Left renal cortex interstitium (tissue), 4 donors: ENCODE measurements around the gene SLC13A2. TPM values are rescaled to one million over a fixed set of nuclear protein-coding genes. Genes with fewer than 3 reads are reported as not detected.

ENCODE experiments used
- DNase-seq, 4 donors: peaks; one replicate each; pipeline ENCODE4 v3.0.0-alpha.2; 2013; ENCODE audit warnings: low read depth in 4 of 4, low spot score in 2 of 4, missing footprints in 1 of 4
- polyA plus RNA-seq, 4 donors: library from polyadenylated mRNA; unstranded; fragments of 120-200 nt; gene quantifications; one replicate each; pipeline ENCODE4 v1.2.1, GENCODE V29; 2013; ENCODE audit not compliant: insufficient read length in 4 of 4

The SLC13A2 gene
- polyA plus RNA-seq, 4 donors = 6.0 to 19.3 (median 14.6) TPM

GRCh38 chr17:28532050-28532960 is 58.9 kb downstream of the SLC13A2 start:
- DNase-seq = no peak

- DNase-seq = no peak
Observed at GRCh38 chr17:28533091-28533807, 59.8 kb downstream of the SLC13A2 start.

- no peak for DNase-seq
Observed at GRCh38 chr17:28534740-28535375, 61.4 kb downstream of the SLC13A2 start.

- DNase-seq = no peak
Observed at GRCh38 chr17:28536532-28537218, 63.2 kb downstream of the SLC13A2 start.

- no peak for DNase-seq
Observed at GRCh38 chr17:28537219-28537610, 63.8 kb downstream of the SLC13A2 start.

- no peak for DNase-seq
Observed at GRCh38 chr17:28538296-28538895, 65.0 kb downstream of the SLC13A2 start.

GRCh38 chr17:28540231-28540630 is 66.8 kb downstream of the SLC13A2 start:
- no peak for DNase-seq

GRCh38 chr17:28541439-28541838 is 68.0 kb downstream of the SLC13A2 start:
- DNase-seq = no peak

GRCh38 chr17:28544402-28545140 is 71.1 kb downstream of the SLC13A2 start:
- DNase-seq = no peak

- no peak for DNase-seq
Observed at GRCh38 chr17:28545141-28545503, 71.7 kb downstream of the SLC13A2 start.

- no peak for DNase-seq
Observed at GRCh38 chr17:28545787-28546415, 72.5 kb downstream of the SLC13A2 start.

- DNase-seq = no peak
Observed at GRCh38 chr17:28547096-28547622, 73.7 kb downstream of the SLC13A2 start.

Other genes with a start within 250 kb of the SLC13A2 start
- 10 to 100 TPM; 49.6 to 55.8 (median 51.5) TPM for gene TMEM97, start 154.4 kb upstream of the SLC13A2 start, polyA plus RNA-seq
- 10 to 100 TPM; 52.7 to 61.2 (median 57.5) TPM for gene IFT20, start 138.2 kb upstream of the SLC13A2 start, polyA plus RNA-seq
- 10 to 100 TPM; 41.0 to 42.9 (median 42.3) TPM for gene TNFAIP1, start 137.9 kb upstream of the SLC13A2 start, polyA plus RNA-seq
- gene POLDIP2, start 116.1 kb upstream of the SLC13A2 start, polyA plus RNA-seq = 10 to 100 TPM; 82.9 to 97.9 (median 89.8) TPM
- gene SEBOX, start 108.4 kb upstream of the SLC13A2 start, polyA plus RNA-seq = not detected
- gene VTN, start 103.3 kb upstream of the SLC13A2 start, polyA plus RNA-seq = 10 to 100 TPM in 3 of 4 donors, 1 to 10 TPM in 1; 9.2 to 39.3 (median 17.5) TPM
- 10 to 100 TPM; 11.7 to 16.6 (median 15.0) TPM for gene SARM1, start 102.0 kb upstream of the SLC13A2 start, polyA plus RNA-seq
- gene SLC46A1, start 67.4 kb upstream of the SLC13A2 start, polyA plus RNA-seq = 10 to 100 TPM; 13.3 to 18.6 (median 13.4) TPM
- under 1 TPM; 0.33 to 0.81 (median 0.56) TPM for gene FOXN1, start 32.7 kb downstream of the SLC13A2 start, polyA plus RNA-seq
- 10 to 100 TPM; 55.6 to 79.7 (median 65.4) TPM for gene UNC119, start 79.0 kb downstream of the SLC13A2 start, polyA plus RNA-seq
- gene PIGS, start 97.9 kb downstream of the SLC13A2 start, polyA plus RNA-seq = 100 to 1,000 TPM in 2 of 4 donors, 10 to 100 TPM in 2; 91.2 to 103 (median 95.8) TPM
- gene ALDOC, start 103.3 kb downstream of the SLC13A2 start, polyA plus RNA-seq = 10 to 100 TPM; 17.7 to 31.4 (median 24.6) TPM
- 10 to 100 TPM; 41.8 to 71.2 (median 53.9) TPM for gene SPAG5, start 125.4 kb downstream of the SLC13A2 start, polyA plus RNA-seq
- 10 to 100 TPM in 2 of 4 donors, 1 to 10 TPM in 2; 4.5 to 34.0 (median 16.9) TPM for gene RSKR, start 140.5 kb downstream of the SLC13A2 start, polyA plus RNA-seq
- 100 to 1,000 TPM in 2 of 4 donors, 10 to 100 TPM in 2; 75.2 to 106 (median 93.5) TPM for gene BLTP2, start 171.5 kb downstream of the SLC13A2 start, polyA plus RNA-seq
- gene SDF2, start 188.3 kb downstream of the SLC13A2 start, polyA plus RNA-seq = 10 to 100 TPM; 72.7 to 88.1 (median 82.7) TPM
- gene SUPT6H, start 188.6 kb downstream of the SLC13A2 start, polyA plus RNA-seq = 10 to 100 TPM; 63.1 to 83.7 (median 74.1) TPM
- gene PROCA1, start 238.2 kb downstream of the SLC13A2 start, polyA plus RNA-seq = 10 to 100 TPM in 1 of 4 donors, 1 to 10 TPM in 3; 4.3 to 12.9 (median 7.9) TPM
- 100 to 1,000 TPM; 169 to 203 (median 186) TPM for gene RAB34, start 244.2 kb downstream of the SLC13A2 start, polyA plus RNA-seq
- 1,000 to 10,000 TPM in 2 of 4 donors, 100 to 1,000 TPM in 2; 742 to 1,048 (median 924) TPM for gene RPL23A, start 246.3 kb downstream of the SLC13A2 start, polyA plus RNA-seq